Measurements from ENCODE around the gene ADGRV1.

ADGRV1 gene, protein sequence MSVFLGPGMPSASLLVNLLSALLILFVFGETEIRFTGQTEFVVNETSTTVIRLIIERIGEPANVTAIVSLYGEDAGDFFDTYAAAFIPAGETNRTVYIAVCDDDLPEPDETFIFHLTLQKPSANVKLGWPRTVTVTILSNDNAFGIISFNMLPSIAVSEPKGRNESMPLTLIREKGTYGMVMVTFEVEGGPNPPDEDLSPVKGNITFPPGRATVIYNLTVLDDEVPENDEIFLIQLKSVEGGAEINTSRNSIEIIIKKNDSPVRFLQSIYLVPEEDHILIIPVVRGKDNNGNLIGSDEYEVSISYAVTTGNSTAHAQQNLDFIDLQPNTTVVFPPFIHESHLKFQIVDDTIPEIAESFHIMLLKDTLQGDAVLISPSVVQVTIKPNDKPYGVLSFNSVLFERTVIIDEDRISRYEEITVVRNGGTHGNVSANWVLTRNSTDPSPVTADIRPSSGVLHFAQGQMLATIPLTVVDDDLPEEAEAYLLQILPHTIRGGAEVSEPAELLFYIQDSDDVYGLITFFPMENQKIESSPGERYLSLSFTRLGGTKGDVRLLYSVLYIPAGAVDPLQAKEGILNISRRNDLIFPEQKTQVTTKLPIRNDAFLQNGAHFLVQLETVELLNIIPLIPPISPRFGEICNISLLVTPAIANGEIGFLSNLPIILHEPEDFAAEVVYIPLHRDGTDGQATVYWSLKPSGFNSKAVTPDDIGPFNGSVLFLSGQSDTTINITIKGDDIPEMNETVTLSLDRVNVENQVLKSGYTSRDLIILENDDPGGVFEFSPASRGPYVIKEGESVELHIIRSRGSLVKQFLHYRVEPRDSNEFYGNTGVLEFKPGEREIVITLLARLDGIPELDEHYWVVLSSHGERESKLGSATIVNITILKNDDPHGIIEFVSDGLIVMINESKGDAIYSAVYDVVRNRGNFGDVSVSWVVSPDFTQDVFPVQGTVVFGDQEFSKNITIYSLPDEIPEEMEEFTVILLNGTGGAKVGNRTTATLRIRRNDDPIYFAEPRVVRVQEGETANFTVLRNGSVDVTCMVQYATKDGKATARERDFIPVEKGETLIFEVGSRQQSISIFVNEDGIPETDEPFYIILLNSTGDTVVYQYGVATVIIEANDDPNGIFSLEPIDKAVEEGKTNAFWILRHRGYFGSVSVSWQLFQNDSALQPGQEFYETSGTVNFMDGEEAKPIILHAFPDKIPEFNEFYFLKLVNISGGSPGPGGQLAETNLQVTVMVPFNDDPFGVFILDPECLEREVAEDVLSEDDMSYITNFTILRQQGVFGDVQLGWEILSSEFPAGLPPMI (N-terminal part only)

DNA sequence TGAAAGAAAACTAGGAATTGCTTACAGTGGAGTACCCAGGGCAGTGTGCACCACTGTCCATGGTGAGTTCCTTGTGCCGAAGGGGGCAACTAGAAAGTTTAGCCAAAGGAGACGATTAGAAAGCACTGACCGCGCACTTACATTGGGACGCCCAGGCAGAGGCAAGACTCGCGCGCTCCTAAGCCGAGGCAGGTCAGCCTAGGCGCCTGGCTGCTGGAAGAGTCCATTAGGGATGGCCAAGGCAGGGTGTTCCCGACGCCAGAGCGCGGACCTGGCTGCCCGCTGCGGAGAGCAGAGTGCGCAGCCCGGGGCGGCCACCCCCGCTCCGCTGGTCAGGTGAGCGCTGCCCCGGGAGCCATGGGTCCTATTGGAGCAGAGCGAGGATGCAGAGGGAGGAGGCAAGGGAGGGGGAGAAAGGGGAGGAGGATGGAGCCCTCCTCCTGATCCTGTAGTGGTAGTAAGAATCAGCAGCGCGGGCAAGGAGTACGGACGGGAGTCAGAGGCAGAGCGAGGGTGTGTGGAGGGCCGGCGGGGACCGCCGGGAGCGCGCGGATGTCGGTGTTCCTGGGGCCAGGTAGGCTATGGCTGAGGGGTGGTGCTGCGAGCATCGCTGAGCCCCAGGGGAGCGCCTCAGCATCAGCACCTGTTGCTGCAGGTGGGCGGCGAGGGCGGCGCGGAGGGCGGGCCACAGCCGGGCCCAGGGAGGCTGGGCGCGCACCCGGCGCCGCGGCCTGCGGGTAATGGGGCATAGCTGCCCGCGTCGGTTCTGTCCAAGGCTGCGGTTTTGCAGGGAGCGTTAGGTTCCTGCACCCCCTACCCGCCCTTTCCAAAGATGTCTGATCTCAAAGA is at the start of gene ADGRV1:
ADGRV1 (plus strand) TSS at position 454 of the 849 bp plus-strand sequence; CDS start at position 553, 99 bp downstream.
- Mint-ChIP-seq H3K9me3 (no peaks in the 10 kb centered on the region), H3K4me1 (peaks cover 8% of the 10 kb centered on the region), H3K27ac (no peak within 1 kb of the TSS), H3K36me3 (ENCODE audit: low read depth) (no peaks in the 10 kb centered on the region), H3K27me3 (peaks cover 56% of the 10 kb centered on the region), H3K4me3 (peak within 1 kb of the TSS; percentile 49)
- peak; percentile 62 for ATAC-seq
- peak; percentile 3 for DNase-seq

DNA sequence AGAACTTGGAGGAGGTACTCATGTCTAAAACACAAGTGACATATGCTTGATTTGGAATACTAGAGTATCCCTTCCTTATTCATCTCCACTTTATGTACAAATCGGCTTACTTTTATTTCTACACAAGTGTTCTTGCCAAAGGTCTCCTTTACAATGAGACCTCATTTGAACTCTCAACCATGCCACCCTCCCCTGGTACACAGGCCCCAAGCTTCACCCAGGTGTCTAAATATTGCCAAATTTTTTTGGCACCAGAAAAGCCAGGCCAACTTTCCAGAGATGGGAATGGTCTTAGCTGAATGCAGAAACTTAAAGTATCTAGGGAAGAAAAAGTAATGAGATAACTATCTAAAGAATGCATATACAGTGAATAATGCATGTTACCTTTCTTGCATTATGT is 48.2 kb upstream of the ADGRV1 start:
- DNase-seq (no peak), ATAC-seq (no peak)
- Mint-ChIP-seq H3K4me1 (no peaks in the 10 kb centered on the region), H3K36me3 (ENCODE audit: low read depth) (peaks cover 38% of the 10 kb centered on the region), H3K4me3 (no peak overlapping the region), H3K9me3 (no peaks in the 10 kb centered on the region), H3K27ac (no peak overlapping the region), H3K27me3 (no peaks in the 10 kb centered on the region)

DNA sequence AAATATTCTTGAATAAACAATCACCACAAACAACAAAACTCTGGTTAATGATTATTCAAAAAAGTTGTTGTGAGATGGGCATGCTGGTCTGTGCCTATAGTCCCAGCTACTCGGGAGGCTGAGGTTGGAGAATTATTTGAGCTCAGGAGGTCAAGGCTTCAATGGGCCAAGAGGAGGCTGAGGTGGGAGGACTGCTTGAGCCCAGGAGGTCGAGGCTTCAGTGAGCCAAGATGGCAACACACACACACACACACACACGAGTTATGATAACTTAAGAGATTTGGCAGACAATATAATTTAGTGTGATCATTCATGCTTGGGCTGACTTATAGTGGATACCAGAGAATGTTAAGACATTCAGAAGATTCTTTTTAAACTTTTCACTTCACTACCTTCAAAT is 44.1 kb upstream of the ADGRV1 start:
- Mint-ChIP-seq H3K27me3 (no peaks in the 10 kb centered on the region), H3K4me3 (no peak overlapping the region), H3K9me3 (no peaks in the 10 kb centered on the region), H3K36me3 (ENCODE audit: low read depth) (peaks cover 26% of the 10 kb centered on the region), H3K27ac (no peak overlapping the region), H3K4me1 (peaks cover 7% of the 10 kb centered on the region)
- DNase-seq (no peak), ATAC-seq (no peak)

DNA sequence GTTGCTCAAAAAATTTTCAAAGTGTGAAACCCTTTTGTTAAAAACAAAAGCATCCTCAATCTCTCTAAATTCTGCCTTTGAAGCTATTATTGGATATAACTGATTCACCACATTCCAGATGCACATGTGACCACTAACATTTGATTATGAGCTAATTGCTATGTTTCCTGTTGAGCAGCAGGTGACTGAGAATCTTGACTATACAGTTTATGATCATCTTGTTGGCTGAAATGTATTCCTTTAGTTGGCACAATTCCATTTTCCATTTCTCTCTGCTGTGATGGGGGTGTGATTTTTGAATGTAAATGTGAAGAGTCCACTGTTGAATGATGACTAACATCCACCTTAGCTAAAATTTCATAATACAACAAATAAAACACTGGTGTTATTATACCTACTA is 39.9 kb upstream of the ADGRV1 start:
- Mint-ChIP-seq H3K4me3 (no peak overlapping the region), H3K4me1 (peaks cover 7% of the 10 kb centered on the region), H3K9me3 (no peaks in the 10 kb centered on the region), H3K27ac (no peak overlapping the region), H3K36me3 (ENCODE audit: low read depth) (peaks cover 37% of the 10 kb centered on the region), H3K27me3 (no peaks in the 10 kb centered on the region)
- ATAC-seq (no peak), DNase-seq (no peak)

DNA sequence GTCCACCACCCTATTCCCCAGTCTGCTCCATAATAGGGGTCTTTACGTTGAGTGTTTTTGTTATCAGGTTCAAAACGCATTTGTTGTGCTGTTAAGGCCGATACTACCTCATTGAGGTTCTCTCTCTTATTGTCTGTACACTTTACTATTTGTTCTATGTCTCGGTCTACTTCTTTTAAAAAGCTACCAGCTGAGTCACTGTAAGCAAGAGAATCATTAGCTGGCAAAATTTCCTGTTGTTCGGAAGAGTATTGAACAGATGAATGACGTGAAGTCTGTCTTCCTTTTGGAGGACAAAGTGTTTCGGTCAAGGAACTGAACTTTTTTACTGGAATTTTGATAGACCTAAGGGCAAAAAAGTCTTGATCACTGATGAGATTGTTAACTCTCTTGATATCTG is 39.5 kb upstream of the ADGRV1 start:
- no peak for DNase-seq
- H3K4me1 Mint-ChIP-seq = peaks cover 7% of the 10 kb centered on the region
- H3K4me3 Mint-ChIP-seq = no peak overlapping the region
- no peak overlapping the region for H3K27ac Mint-ChIP-seq
- ATAC-seq = no peak
- H3K9me3 Mint-ChIP-seq = no peaks in the 10 kb centered on the region
- no peaks in the 10 kb centered on the region for H3K27me3 Mint-ChIP-seq
- H3K36me3 Mint-ChIP-seq (ENCODE audit: low read depth) = peaks cover 37% of the 10 kb centered on the region

DNA sequence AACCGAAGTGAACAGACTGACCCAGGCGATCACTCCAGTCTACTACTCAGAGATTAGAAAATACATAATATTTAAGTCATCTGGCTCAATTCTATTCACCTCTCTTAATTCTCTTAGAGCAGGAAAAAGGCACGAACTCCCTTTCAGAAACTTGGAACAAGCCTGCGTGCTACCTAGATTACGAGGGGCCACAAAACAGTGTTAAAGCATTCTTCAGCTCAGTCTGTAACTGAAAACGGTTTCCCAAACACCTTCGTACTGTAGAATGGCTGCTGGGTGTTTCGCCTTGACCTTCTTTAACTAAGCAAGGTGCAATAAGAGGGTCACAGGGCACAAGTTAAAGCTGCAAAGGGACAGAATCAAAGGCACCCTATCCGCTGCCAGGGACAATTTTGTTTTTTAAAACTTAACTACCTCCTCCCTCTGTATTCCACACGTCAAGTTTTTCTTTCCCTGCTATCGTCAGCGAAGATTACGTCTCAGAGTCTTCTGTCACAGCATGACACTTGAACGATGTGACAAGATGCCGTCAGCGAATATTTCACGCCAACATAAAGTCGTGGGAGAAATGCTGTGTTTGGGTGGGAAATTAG is 29.9 kb upstream of the ADGRV1 start:
- peak overlapping the region; percentile 93 for H3K27ac Mint-ChIP-seq
- H3K36me3 Mint-ChIP-seq (ENCODE audit: low read depth) = peaks cover 13% of the 10 kb centered on the region
- peak overlapping the region; percentile 92 for H3K4me3 Mint-ChIP-seq
- DNase-seq (peak; percentile 5), ATAC-seq (no peak)
- peaks cover 11% of the 10 kb centered on the region for H3K27me3 Mint-ChIP-seq
- peaks cover 30% of the 10 kb centered on the region for H3K4me1 Mint-ChIP-seq
- H3K9me3 Mint-ChIP-seq = no peaks in the 10 kb centered on the region

DNA sequence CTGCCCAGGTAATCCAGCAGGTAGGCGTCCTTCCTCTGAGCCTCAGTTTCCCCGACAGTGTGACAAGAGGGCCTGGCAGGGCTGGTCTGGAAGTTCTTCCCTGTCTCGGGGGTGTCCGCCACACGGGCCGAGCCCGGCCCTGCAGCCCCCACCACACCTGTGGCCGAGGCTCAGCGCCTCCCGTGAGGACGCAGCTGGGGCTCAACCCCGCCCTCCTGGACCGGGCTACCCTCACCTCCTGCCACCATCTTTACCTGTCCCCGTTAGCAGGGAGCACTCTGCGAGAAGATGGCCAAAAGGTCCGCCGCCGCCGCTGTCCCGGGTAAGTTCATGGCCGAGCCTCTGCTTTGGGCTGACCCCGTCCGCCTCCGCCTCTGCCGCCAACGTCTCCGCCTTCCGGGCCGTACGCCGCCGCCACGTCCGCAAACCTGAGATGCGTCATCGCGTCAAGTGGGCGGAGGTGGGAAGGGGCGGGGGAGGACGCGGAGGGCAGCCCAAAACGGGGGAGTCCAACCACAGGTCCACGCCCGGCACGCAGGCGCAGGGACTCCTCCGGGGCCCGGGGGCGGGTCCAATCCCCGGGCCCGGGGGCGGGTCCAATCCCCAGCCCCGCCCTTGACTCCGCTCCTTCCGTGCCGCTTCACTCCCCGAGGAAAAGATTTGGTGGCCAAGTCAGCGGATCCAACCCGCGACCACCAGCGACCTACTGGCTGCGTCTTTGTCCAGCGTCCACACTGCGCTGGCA is 29.2 kb upstream of the ADGRV1 start, which contains the start of gene LYSMD3:
LYSMD3 (minus strand) TSS at position 391 of the 745 bp plus-strand sequence. CDS start 4,295 bp downstream, outside the sequence.
- H3K4me3 Mint-ChIP-seq = peak within 1 kb of the TSS; percentile 92
- H3K4me1 Mint-ChIP-seq = peaks cover 30% of the 10 kb centered on the region
- no peaks in the 10 kb centered on the region for H3K9me3 Mint-ChIP-seq
- H3K27me3 Mint-ChIP-seq = peaks cover 18% of the 10 kb centered on the region
- peak within 1 kb of the TSS; percentile 93 for H3K27ac Mint-ChIP-seq
- DNase-seq (peak; percentile 95), ATAC-seq (peak; percentile 89)
- peaks cover 13% of the 10 kb centered on the region for H3K36me3 Mint-ChIP-seq (ENCODE audit: low read depth)

DNA sequence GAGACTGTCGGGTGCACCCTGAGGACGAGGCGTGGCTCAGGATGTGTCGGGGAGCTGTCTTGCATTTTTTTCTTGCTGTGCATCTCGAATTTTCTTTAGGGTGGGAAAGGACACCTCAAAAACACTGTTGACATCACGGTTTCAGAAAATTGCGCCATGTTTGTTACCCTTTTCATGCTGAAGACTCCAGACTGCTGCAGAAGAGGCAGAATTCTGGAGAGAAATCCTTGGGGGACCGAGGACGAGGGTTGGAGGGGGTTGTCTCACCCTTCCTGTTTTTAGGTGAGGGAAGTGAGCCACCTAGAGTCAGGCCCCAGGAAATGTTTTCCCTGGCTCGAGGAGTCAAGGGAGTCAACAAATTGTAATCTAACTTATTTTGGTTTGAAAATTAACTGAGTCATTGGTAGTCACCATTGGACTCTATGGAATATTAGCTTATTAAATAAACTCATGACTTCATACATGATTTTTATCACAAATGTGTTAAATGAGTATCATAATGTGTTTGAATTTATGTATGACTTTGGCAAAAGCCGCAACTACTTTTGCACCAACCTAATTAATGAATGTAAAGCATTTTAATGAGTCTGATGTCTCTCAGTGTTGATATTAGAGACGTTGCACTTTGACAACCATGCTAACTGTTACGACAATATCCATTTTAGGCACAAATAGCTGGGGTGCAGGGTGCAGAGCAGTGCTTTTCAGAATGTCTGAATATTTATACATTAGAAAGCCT is 28.5 kb upstream of the ADGRV1 start:
- H3K9me3 Mint-ChIP-seq = no peaks in the 10 kb centered on the region
- DNase-seq (peak; percentile 57), ATAC-seq (peak; percentile 63)
- H3K4me3 Mint-ChIP-seq = peak overlapping the region; percentile 92
- H3K27ac Mint-ChIP-seq = peak overlapping the region; percentile 93
- peaks cover 11% of the 10 kb centered on the region for H3K36me3 Mint-ChIP-seq (ENCODE audit: low read depth)
- H3K4me1 Mint-ChIP-seq = peaks cover 30% of the 10 kb centered on the region
- peaks cover 20% of the 10 kb centered on the region for H3K27me3 Mint-ChIP-seq

DNA sequence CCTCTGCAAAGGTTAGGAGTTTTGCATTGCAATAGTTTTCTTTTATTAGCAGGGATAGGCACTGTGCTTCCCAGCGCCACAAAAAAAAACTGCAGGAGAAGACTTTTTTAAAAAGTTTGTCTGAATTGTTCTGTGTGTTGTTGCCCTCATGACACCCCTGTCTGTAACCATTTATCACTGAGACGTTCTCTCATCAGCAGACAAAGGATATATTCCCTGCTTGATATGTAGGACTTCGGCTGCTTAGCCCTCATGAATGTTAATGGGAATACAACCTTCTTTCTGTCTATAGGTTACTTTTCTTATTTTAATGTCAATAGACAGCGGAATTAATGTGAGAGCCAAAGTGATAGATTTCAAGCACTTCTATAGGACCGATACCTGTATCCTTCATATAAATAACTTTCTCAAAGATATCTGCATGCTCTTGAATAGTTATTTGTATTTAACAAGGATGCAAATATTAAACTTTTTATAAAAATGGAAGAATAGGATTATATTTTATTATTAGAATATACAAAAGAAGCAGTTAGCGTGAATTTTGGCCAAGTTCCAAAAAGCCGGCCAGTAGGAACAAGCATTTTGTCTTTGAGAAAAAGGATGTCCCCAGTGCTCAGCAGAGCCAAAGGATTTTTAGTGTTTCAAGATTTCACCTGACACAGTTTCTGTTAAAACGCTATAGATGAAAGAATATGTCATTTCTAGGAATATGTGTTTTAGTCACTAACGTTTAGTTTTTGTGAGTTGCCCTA is 27.7 kb upstream of the ADGRV1 start:
- no peak overlapping the region for H3K4me3 Mint-ChIP-seq
- H3K27ac Mint-ChIP-seq = no peak overlapping the region
- peaks cover 25% of the 10 kb centered on the region for H3K27me3 Mint-ChIP-seq
- no peak for DNase-seq
- peaks cover 10% of the 10 kb centered on the region for H3K36me3 Mint-ChIP-seq (ENCODE audit: low read depth)
- no peak for ATAC-seq
- peaks cover 30% of the 10 kb centered on the region for H3K4me1 Mint-ChIP-seq
- H3K9me3 Mint-ChIP-seq = no peaks in the 10 kb centered on the region

DNA sequence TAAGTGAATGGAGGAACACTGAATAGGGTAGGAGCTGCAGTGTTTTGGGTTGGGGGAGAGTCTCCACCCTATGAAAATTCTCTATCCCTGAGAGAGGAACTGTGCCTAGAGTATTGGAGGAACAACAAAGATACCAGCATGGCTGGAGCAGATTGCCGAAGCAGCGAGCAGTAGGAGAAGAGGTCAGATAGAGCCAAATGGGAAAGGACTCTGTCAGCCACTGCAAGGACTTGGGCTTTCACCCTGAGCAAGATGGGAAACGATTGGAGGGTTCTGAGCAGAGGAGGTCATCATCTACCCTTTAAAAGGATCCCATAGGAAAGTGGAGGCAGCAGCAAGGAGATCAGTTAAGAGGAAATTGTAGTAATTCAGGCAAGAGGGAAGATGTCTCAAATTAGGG is 24.8 kb upstream of the ADGRV1 start:
- no peaks in the 10 kb centered on the region for H3K9me3 Mint-ChIP-seq
- peaks cover 7% of the 10 kb centered on the region for H3K4me1 Mint-ChIP-seq
- DNase-seq (no peak), ATAC-seq (no peak)
- no peak overlapping the region for H3K27ac Mint-ChIP-seq
- peaks cover 32% of the 10 kb centered on the region for H3K27me3 Mint-ChIP-seq
- peaks cover 4% of the 10 kb centered on the region for H3K36me3 Mint-ChIP-seq (ENCODE audit: low read depth)
- H3K4me3 Mint-ChIP-seq = no peak overlapping the region

DNA sequence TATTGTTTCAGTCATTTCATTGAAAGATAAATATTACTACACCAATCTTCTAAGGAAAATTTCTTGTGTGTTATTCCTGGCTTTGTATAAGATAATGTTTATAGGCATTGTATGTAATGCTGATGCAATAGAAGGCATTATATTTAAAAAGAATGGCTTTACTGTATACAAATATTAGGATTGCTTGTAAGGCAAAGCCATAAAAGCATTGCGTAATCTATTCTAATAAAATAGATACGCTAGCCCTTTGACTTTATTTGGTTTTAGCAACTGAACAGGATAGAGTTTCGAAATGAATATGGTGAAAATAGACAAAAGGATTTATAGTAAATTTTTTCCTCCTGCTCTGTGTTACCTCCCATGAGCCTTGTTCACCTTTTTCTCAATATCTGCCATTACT is 23.7 kb upstream of the ADGRV1 start:
- Mint-ChIP-seq H3K9me3 (no peaks in the 10 kb centered on the region), H3K4me3 (no peak overlapping the region), H3K27ac (no peak overlapping the region), H3K36me3 (ENCODE audit: low read depth) (peaks cover under 1% of the 10 kb centered on the region), H3K4me1 (peaks cover 5% of the 10 kb centered on the region), H3K27me3 (peaks cover 34% of the 10 kb centered on the region)
- ATAC-seq (no peak), DNase-seq (no peak)
